GM23248 (cell line): ENCODE data around the gene TEDC2. TPM values are rescaled to one million over a fixed set of nuclear protein-coding genes. Genes with fewer than 3 reads are reported as not detected.

Experiments
- DNase-seq: peaks from one replicate; pipeline ENCODE4 v3.0.0-alpha.2; 2015
- H2AFZ ChIP-seq: fragments of 200-600 bp; sonication (generic); 2 replicates; pipeline ENCODE4 v1.6.1; 2016; ENCODE audit warnings: antibody characterized with exemption
- H3F3A ChIP-seq: fragments of 200-600 bp; sonication (generic); 2 replicates; pipeline ENCODE4 v1.6.1; 2016; ENCODE audit warnings: mild to moderate bottlenecking, antibody characterized with exemption, mixed run types; ENCODE audit not compliant: insufficient read depth
- H3K27ac ChIP-seq: fragments of 200-600 bp; sonication (generic); 2 replicates; pipeline ENCODE4 v1.5.1; 2016; ENCODE audit warnings: mild to moderate bottlenecking
- H3K27me3 ChIP-seq: fragments of 200-600 bp; sonication (generic); replicated peaks from 2 replicates; pipeline ENCODE4 v1.6.1; 2016; ENCODE audit warnings: mild to moderate bottlenecking; ENCODE audit not compliant: insufficient read depth
- H3K36me3 ChIP-seq: fragments of 200-600 bp; sonication (generic); 2 replicates; pipeline ENCODE4 v1.6.1; 2016; ENCODE audit warnings: low read depth, mild to moderate bottlenecking
- H3K4me1 ChIP-seq: fragments of 200-600 bp; sonication (generic); 2 replicates; pipeline ENCODE4 v1.6.1; 2016; ENCODE audit warnings: mild to moderate bottlenecking; ENCODE audit not compliant: insufficient read depth
- H3K4me2 ChIP-seq: fragments of 200-600 bp; sonication (generic); one replicate; pipeline ENCODE4 v1.6.1; 2016; ENCODE audit warnings: mild to moderate bottlenecking; ENCODE audit not compliant: unreplicated experiment
- H3K4me3 ChIP-seq: fragments of 200-600 bp; sonication (generic); 2 replicates; pipeline ENCODE4 v1.5.1; 2016; ENCODE audit warnings: mild to moderate bottlenecking
- H3K79me2 ChIP-seq: fragments of 200-600 bp; sonication (generic); 2 replicates; pipeline ENCODE4 v1.6.1; 2016; ENCODE audit warnings: mild to moderate bottlenecking; ENCODE audit not compliant: insufficient read depth
- H3K9ac ChIP-seq: fragments of 200-600 bp; sonication (generic); 2 replicates; pipeline ENCODE4 v1.6.1; 2016; ENCODE audit warnings: mild to moderate bottlenecking
- H3K9me2 ChIP-seq: fragments of 200-600 bp; sonication (generic); 2 replicates; pipeline ENCODE4 v1.6.1; 2016; ENCODE audit warnings: mixed run types, mild to moderate bottlenecking, moderate library complexity; ENCODE audit not compliant: insufficient read depth
- H3K9me3 ChIP-seq: fragments of 200-600 bp; sonication (generic); one replicate; pipeline ENCODE4 v1.6.1; 2017; ENCODE audit warnings: low read depth
- H4K20me1 ChIP-seq: fragments of 200-600 bp; sonication (generic); 2 replicates; pipeline ENCODE4 v1.6.0; 2016; ENCODE audit not compliant: insufficient read depth
- EZH2 ChIP-seq: fragments of 200-600 bp; sonication (generic); IDR thresholded peaks from 2 replicates; pipeline ENCODE4 v1.6.1; 2018; ENCODE audit warnings: antibody characterized with exemption, mild to moderate bottlenecking; ENCODE audit not compliant: insufficient read depth, poor library complexity, severe bottlenecking
- EZH2phosphoT487 ChIP-seq: fragments of 200-600 bp; sonication (generic); IDR thresholded peaks from 2 replicates; pipeline ENCODE4 v1.6.1; 2018; ENCODE audit warnings: antibody characterized with exemption, moderate library complexity, mild to moderate bottlenecking, low read depth; ENCODE audit not compliant: insufficient read depth
- WGBS, 2 experiments: methylation state at CpG; one replicate each; pipeline ENCODE4 v1.1.6; 2015 to 2017; ENCODE audit warnings: low lambda C conversion rate in 2 of 2, low coverage in 1 of 2; ENCODE audit errors: missing lambda C conversion rate in 2 of 2; 5-methylcytosine and 5-hydroxymethylcytosine counted together
- in situ Hi-C: fragments of 300-500 bp; cut with MboI; formaldehyde crosslinking; loops from 2 replicates; pipeline ENCODE4 v1.15.0; 2020
- polyA plus RNA-seq: library from polyadenylated mRNA; unstranded; fragments of >200 nt; fragmentation: Nextera tagmentation; extraction: Ambion mirVana; gene quantifications from 2 replicates; pipeline ENCODE4 v1.2.1, GENCODE V29; 2016
- total RNA-seq: library from RNA; depleted of rRNA; stranded (reverse); fragments of >200 nt; shearing (Covaris generic); gene quantifications from 2 replicates; pipeline ENCODE4 v1.2.3, GENCODE V29; 2014

Gene TEDC2
- total and polyA plus RNA-seq, 2 experiments from 2014 or later, result 4.8 to 6.8 TPM

- no peak overlapping the region for H3K9ac ChIP-seq
These were observed 16.4 kb upstream of the TEDC2 start for GRCh38 chr16:2443555-2443954.

GRCh38 chr16:2447920-2448583 is 11.9 kb upstream of the TEDC2 start:
- no peaks in the 10 kb centered on the region; the same call in 1 of the 2 replicates for H3K36me3 ChIP-seq

More at GRCh38 chr16:2443555-2443954, 16.4 kb upstream of the TEDC2 start:
- Histone ChIP-seq H3K27me3 (no peaks in the 10 kb centered on the region), H3F3A (no peaks in the 10 kb centered on the region), H3K4me2 (no peak overlapping the region), H3K9me2 (no peaks in the 10 kb centered on the region), H3K4me1 (no peaks in the 10 kb centered on the region), H3K9me3 (no peaks in the 10 kb centered on the region), H3K27ac (no peak overlapping the region), H3K36me3 (no peaks in the 10 kb centered on the region; the same call in 1 of the 2 replicates), H2AFZ (no peak overlapping the region), H4K20me1 (no peaks in the 10 kb centered on the region), H3K4me3 (no peak overlapping the region), H3K79me2 (no peaks in the 10 kb centered on the region)
- 85 to 88% methylated on average over 8 to 9 of the region's 9 CpGs for WGBS, 2 experiments
- in situ Hi-C loops, result no loop called here
- TF ChIP-seq EZH2phosphoT487, result no peak
- no peak for TF ChIP-seq EZH2
- no peak for DNase-seq

GRCh38 chr16:2449118-2449517 is 10.8 kb upstream of the TEDC2 start:
- H3K9ac ChIP-seq, result no peak overlapping the region
- in situ Hi-C loops, result no loop called here
- H3K27ac ChIP-seq, result no peak overlapping the region

More at GRCh38 chr16:2447920-2448583, 11.9 kb upstream of the TEDC2 start:
- H3K4me3 ChIP-seq, result no peak overlapping the region
- H3F3A ChIP-seq, result no peaks in the 10 kb centered on the region
- TF ChIP-seq EZH2 (no peak), EZH2phosphoT487 (no peak)
- no peak overlapping the region for H2AFZ ChIP-seq
- peak; percentile 52 for DNase-seq
- 89 to 93% methylated on average over 11 of the region's 11 CpGs for WGBS, 2 experiments
- H3K27ac ChIP-seq, result no peak overlapping the region
- no peaks in the 10 kb centered on the region for H3K4me1 ChIP-seq
- H3K9ac ChIP-seq, result no peak overlapping the region
- H3K4me2 ChIP-seq, result no peak overlapping the region
- in situ Hi-C loops, result no loop called here
- no peaks in the 10 kb centered on the region for H4K20me1 ChIP-seq
- no peaks in the 10 kb centered on the region for H3K9me2 ChIP-seq
- H3K9me3 ChIP-seq, result no peaks in the 10 kb centered on the region
- no peaks in the 10 kb centered on the region for H3K79me2 ChIP-seq
- no peaks in the 10 kb centered on the region for H3K27me3 ChIP-seq

GRCh38 chr16:2450535-2450934 is 9.4 kb upstream of the TEDC2 start:
- Histone ChIP-seq H3K9me2 (no peaks in the 10 kb centered on the region), H3K4me2 (no peak overlapping the region), H3K27me3 (no peaks in the 10 kb centered on the region), H3K4me1 (no peaks in the 10 kb centered on the region), H3K4me3 (no peak overlapping the region), H3K9me3 (no peaks in the 10 kb centered on the region), H4K20me1 (no peaks in the 10 kb centered on the region), H2AFZ (no peak overlapping the region), H3K79me2 (no peaks in the 10 kb centered on the region), H3K27ac (no peak overlapping the region), H3K36me3 (no peaks in the 10 kb centered on the region; the same call in 1 of the 2 replicates), H3K9ac (no peak overlapping the region), H3F3A (no peaks in the 10 kb centered on the region)
- no peak for DNase-seq
- in situ Hi-C loops, result no loop called here
- WGBS, 2 experiments, result 94 to 96% methylated on average over 8 of the region's 8 CpGs
- TF ChIP-seq EZH2phosphoT487, result no peak
- no peak for TF ChIP-seq EZH2

More at GRCh38 chr16:2449118-2449517, 10.8 kb upstream of the TEDC2 start:
- no peaks in the 10 kb centered on the region for H3K79me2 ChIP-seq
- no peak for DNase-seq
- H3K4me1 ChIP-seq, result no peaks in the 10 kb centered on the region
- no peak overlapping the region for H2AFZ ChIP-seq
- WGBS, 2 experiments, result 97 to 98% methylated on average over 25 of the region's 25 CpGs
- no peaks in the 10 kb centered on the region for H4K20me1 ChIP-seq
- no peaks in the 10 kb centered on the region for H3K9me3 ChIP-seq
- H3K4me2 ChIP-seq, result no peak overlapping the region
- H3K9me2 ChIP-seq, result no peaks in the 10 kb centered on the region
- H3K27me3 ChIP-seq, result no peaks in the 10 kb centered on the region
- TF ChIP-seq EZH2phosphoT487 (no peak), EZH2 (no peak)
- H3K36me3 ChIP-seq, result no peaks in the 10 kb centered on the region; the same call in 1 of the 2 replicates
- H3F3A ChIP-seq, result no peaks in the 10 kb centered on the region
- H3K4me3 ChIP-seq, result no peak overlapping the region
